Left hindlimb (tissue), 1 donor: ENCODE results near the gene MYPN.
"Not testable (repeated sequence)": the region's sequence is repeated elsewhere in the genome, so short reads cannot be mapped to it uniquely, and the experiment has no call there.

Experiments used
- DNase-seq: peaks from one replicate; pipeline ENCODE4 v3.0.0-alpha.2; 2018

MYPN gene

GRCh38 chr10:68135362-68135761, 26.1 kb downstream of the MYPN start:
- no peak for DNase-seq

GRCh38 chr10:68135922-68136792, 26.9 kb downstream of the MYPN start:
- no peak for DNase-seq

DNA sequence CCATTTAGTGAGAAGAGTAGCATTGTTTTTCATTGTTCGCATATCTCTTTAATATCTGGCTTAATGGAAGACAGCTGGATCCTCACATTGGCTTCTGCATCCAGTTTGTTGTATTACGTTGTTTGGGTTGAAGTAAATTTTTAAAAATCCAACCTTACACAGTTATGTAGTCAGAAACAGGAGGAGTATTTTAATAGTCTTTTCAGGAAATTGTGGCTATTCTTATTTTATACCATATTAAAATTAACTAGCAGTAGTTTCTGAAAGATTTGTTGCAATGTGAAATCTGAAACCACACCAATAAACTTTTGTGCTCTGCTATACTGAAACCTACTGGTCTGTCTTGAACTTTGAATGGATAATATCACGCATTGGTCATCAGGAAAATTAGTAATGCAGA, 27.9 kb downstream of the MYPN start:
- DNase-seq, result no peak

GRCh38 chr10:68138526-68138925, 29.2 kb downstream of the MYPN start:
- no peak for DNase-seq

GRCh38 chr10:68139448-68140272, 30.4 kb downstream of the MYPN start:
- no peak for DNase-seq

- no peak for DNase-seq
Observed at GRCh38 chr10:68142761-68143160, 33.5 kb downstream of the MYPN start.

- no peak for DNase-seq
Observed at GRCh38 chr10:68144709-68145108, 35.4 kb downstream of the MYPN start.

DNA sequence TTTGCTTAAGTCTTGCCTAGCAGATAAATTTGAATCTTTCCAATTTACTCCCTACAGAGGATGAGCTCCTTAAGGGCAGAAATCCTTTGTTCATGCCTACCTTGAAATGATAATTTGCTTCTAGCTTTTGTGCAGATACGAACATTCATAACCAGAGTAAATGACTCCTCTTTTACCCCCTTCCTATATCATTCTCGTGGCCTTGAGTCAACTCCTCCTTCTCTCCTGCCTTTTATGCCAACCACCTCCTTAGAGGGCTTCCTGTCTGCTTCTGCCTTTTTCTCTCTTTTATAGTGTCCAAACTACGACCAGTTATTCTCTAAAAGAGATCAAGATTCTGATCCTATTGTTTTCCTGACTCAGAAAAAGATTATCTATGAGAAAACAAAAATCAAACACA, 36.4 kb downstream of the MYPN start:
- no peak for DNase-seq

DNA sequence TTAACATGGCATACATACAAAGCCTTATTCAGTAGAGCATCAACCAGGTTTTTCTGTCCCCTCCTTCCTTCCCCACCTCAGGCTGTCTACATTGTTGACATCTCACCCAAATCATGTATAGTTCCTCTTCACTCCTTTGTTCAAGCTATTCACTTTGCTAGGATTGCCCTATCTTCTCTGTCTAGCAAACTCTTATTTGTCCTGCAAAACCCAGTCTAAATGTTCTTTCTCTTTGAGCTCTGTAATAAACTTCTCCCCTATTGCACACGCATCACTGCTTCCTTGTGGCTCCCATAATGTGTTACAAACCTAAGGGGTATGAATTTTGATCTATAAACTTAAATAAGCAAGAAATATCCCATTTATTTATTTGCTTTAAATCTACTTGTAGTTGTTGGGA, 36.8 kb downstream of the MYPN start:
- DNase-seq, result no peak

- no peak for DNase-seq
Observed at GRCh38 chr10:68151453-68151852, 42.2 kb downstream of the MYPN start.

DNA sequence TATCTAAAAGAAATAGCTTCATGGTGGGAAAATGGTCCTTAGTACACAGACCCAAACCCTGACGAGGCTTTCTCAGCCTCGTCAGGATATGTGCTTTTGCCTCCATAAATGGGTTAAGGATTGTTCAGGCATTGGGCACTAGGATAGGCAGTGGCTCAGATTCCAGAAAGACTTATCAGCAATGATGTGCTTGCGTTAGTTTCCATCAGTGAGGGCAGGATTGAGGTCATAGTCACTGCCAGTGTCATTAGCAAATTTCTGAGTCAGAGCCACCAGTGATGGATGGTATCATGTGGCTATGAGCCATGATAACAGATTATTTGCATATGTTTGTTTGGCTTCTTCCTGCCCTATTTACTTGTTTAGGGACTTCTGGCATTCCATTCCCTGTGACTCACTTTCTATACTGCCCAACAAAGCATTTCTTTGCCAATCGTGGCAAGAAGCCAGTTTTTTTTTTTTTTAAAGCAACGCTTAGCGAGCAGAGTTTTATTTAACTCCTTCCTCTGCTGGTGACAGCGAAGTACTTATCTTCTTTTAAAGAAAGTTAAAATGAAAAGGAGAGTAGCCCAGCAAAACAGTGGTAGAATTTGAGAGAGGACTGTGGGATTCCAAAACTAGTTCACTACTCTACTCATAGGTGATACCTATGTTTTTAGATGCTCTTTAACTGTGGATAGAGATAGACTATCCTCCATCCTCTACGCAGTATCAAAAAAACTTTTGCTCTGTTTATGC, 44.4 kb downstream of the MYPN start:
- DNase-seq, result peak; percentile 45

DNA sequence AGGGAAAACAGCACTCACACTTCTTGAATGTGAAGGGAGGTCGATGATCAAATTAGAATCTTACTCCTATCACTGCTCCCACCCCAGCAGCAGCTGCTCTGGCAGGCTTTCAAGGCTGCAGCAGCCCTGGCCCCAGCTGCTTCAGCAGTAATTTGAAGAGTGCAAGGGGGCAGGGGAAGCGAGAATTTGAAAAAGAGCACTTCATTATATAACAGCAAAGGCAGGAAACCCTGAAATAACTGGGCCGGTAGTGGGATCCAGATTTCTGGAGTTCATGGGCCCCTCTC, 44.9 kb downstream of the MYPN start:
- DNase-seq, result peak; percentile 74

- DNase-seq, result no peak
Observed at GRCh38 chr10:68155615-68156210, 46.4 kb downstream of the MYPN start.

DNA sequence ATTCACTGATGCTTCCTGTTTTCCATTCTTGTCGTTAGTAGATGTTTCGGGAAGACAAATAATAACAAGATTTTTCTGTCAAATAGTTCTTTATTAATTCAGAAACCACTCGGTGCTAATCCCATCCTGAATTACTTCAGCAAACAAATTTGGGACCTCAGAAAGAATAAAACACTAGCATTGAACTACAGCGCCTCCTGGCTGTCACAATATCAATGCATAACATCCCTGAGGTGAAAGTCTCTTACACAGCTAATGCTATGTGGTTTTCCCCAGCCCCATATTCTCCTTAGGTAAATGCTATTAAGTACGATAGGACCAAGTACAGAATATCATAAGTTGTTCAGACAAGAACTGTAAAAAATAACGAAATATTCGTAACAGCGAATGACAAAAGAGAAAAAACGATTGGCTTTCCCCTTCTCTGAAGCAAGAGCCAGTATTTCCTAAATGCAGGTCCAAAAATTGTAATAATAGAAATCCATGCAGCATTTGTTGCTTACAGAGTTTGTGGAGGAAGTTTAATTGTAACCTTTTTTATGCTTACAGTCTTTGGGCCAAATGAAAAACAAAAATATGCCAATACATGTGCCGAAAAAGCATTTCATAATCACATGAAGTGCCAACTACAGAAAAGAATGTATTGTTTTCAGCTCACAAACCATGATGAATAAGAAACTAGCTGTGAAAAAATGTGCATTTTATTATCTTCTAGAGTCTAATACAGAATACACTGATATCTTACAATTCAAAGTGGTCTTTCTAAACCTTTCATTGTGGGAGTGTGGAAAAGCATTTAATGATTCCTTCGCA, 47.3 kb downstream of the MYPN start:
- DNase-seq, result no peak

DNA sequence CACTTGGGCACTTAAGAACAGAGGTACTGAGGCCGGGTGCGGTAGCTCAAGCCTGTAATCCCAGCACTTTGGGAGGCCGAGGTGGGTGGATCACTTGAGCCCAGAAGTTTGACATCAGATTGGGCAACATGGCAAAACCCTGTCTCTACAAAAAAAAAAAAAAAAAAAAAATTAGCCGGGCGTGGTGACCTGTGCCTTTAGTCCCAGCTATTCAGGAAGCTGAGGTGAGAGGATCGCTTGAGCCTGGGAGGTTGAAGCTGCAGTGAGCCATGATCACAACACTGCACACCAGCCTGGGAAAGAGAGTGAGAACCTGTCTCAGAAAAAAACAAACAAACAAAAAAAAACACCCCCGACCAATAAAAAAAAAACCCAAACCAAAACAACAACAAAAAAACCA, 48.2 kb downstream of the MYPN start:
- not testable (repeated sequence) for DNase-seq

DNA sequence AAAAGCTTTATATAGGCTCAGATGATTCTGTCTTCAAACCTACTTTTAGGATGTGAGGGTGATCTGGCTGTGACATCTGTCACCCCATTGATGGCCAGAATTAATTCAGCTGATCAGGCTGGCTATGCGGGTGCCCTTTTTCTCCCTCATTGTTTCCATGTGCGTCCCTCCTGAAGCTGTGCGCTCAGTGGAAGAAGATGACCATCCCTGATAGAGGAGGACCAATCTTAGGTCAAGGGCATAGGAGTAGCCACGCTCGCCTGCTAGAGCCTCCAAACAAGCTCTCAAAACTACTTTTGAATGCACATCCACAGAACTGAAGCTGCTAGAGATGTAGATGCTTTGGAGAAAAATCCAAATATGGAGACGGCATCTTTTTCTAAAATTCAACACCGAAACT, 48.7 kb downstream of the MYPN start:
- DNase-seq, result no peak

- DNase-seq, result no peak
Observed at GRCh38 chr10:68163735-68164134, 54.4 kb downstream of the MYPN start.

DNA sequence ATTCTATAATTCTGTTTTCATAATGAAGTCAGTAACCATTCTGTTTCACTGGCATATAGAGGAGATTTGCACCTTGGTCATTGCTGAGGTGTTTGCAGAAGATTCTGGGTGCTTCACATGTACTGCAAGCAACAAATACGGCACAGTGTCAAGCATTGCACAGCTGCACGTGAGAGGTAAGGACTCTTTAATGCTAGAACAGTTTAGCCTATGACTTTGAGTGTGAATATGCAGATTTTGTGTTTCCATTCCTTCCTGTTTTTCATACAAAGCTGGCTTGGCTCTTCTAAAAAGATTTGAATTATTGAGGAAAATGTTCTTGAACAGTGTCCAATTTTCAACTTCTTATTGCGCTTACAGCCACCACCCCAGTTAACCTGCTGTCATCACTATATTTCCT, 56.4 kb downstream of the MYPN start:
- DNase-seq, result no peak

DNA sequence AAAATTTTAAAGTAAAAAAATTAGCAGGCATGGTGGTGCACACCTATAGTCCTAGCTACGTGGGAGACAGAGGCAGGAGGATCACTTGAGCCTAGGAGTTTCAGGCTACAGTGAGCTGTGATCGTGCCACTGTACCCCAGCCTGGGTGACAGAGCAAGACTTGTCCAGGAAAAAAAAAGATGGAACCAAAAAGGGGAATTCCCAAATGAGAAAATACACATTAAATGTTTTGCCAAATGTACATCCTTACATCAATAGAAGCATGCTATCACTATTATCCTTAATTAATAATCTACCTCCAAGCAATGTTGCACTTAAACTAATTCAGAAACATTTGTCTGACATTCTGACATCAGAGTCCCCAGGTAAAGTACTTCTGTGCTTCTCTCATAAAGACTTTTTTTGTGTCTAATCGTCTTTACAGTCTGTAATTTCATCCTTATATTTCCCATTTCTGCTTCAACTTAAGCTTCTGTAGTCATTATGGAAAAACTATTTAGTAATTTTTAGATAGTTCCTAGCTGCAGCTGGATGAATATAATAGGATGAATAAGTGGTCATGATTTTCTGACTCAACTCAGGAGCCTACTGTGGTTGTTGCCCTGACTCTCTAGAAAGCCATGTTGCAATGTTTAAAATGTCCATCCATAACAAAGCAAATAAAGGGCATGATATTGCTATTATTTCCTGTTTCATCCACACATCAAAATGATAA, 57.7 kb downstream of the MYPN start:
- DNase-seq, result no peak

DNA sequence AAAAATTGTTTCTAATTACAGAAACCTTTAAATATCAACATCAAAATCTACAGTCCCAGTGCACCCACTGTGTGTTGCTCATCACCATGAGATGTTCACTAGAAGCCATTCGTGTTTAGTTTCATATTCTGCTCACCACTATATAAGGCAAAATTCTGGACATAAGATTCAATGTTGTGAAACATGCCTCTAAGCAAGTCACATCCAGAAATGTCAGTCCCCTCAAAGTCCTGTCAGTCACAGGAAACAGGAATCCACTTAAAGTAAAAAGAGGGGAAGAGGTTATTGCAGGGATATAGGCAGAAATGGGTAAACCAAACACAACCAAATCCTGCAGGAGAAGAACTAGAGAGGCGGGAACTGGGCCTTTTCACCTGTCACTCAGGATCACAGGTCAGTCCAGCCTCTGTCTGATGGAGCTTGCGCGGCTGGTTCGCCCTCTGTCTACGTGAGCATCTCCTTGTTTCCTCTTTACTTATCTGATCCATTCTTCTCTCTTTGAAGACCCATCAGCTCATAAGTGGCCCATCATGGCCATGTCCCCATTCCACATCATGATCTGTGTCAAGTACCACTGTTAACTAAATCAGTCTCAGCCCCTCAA, 58.4 kb downstream of the MYPN start:
- DNase-seq, result no peak

DNA sequence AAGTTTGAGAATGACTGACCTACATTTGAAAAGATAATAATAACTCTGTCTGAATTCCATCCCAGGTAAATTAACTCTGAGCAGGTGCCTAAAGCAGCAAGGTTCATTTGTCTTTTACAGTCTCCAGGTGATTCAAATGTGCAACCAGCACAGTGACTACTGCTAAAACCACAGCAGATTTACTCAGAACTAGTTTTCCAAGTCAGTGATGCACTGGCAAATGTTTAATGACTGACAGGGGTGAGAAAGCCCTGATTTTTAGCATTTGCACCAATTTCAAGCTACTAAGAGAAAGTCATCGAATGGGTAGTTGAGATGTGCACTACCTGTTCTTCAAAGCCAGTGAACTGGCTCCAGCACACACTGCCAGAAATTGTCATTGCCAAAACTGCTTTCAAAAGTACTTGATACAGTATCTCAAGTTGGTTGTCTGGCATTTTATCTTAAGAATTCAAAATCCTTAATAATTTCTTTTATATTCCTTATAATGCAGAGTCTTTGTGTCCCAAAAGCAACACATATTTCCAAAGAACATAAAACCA, 62.3 kb downstream of the MYPN start:
- no peak for DNase-seq
